IPS-15b (cell line): ENCODE measurements around the gene CTRB1.

Experiments
- H3K27me3 ChIP-seq: one replicate; pipeline ENCODE4 v1.6.1; 2013; ENCODE audit warnings: low read length; ENCODE audit not compliant: control insufficient read depth, insufficient read depth
- H3K36me3 ChIP-seq: one replicate; pipeline ENCODE4 v1.6.1; 2013; ENCODE audit warnings: low read length; ENCODE audit not compliant: control insufficient read depth, insufficient read depth
- H3K4me1 ChIP-seq: one replicate; pipeline ENCODE4 v1.6.1; 2013; ENCODE audit warnings: mild to moderate bottlenecking, low read length; ENCODE audit not compliant: control insufficient read depth, insufficient read depth
- H3K4me3 ChIP-seq: one replicate; pipeline ENCODE4 v1.5.1; 2013; ENCODE audit warnings: low read depth, low read length
- H3K9ac ChIP-seq: one replicate; pipeline ENCODE4 v1.6.1; 2013; ENCODE audit warnings: low read depth, mild to moderate bottlenecking, low read length
- H3K9me3 ChIP-seq: one replicate; pipeline ENCODE4 v1.6.1; 2013; ENCODE audit warnings: mild to moderate bottlenecking, low read length; ENCODE audit not compliant: control insufficient read depth, insufficient read depth

Gene CTRB1

DNA sequence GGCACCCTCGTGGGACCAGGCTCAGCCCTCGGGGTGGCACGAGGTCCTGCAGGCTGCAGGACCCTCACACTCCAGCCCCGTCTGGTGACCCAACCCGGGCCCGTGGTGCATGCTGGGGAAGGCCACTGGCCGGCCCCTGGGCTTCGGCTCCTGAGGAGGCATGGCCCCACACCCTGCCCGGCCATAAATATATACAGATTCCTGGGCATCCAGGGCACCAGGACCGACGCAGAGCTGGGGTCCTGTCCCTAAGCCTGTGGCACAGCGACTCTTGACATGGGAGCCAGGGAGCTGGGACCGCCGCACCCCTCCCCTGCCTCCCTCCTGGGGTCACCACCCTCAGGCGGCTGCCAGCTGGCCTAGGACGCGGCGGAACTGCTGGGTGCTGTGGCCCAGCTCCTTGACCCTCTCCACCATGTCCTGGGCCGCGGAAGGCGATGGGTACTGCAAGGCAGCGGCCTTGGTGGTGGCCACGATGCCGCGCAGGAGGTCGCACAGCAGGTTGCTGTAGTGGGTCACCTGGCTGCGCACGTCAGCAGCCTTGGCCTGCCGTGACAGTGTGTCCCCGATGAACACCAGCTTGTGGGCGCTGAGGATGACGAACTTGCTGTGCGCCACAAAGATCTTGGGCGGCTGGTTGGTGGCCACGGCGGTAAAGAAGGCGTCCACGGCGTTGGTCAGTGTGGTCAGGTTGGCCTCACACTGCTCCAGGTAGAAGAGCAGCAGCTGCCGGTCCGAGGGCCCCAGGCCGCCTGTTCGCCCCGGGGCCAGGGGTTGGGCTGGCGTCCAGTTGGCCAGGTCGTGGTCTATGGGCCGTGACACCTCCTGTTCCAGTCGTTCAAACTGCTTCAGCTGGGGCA lies 10.6 kb downstream of the CTRB1 start:
- no peaks in the 10 kb centered on the region for H3K27me3 ChIP-seq

GRCh38 chr16:75230471-75231110 lies 11.8 kb downstream of the CTRB1 start:
- Histone ChIP-seq H3K9ac (no peak overlapping the region), H3K9me3 (no peaks in the 10 kb centered on the region), H3K36me3 (peaks cover 47% of the 10 kb centered on the region), H3K4me1 (no peaks in the 10 kb centered on the region), H3K27me3 (no peaks in the 10 kb centered on the region), H3K4me3 (no peak overlapping the region)

More for the DNA sequence above, 10.6 kb downstream of the CTRB1 start:
- no peak overlapping the region for H3K4me3 ChIP-seq
- no peak overlapping the region for H3K9ac ChIP-seq
- peaks cover 35% of the 10 kb centered on the region for H3K36me3 ChIP-seq
- H3K4me1 ChIP-seq: no peaks in the 10 kb centered on the region
- H3K9me3 ChIP-seq: no peaks in the 10 kb centered on the region

DNA sequence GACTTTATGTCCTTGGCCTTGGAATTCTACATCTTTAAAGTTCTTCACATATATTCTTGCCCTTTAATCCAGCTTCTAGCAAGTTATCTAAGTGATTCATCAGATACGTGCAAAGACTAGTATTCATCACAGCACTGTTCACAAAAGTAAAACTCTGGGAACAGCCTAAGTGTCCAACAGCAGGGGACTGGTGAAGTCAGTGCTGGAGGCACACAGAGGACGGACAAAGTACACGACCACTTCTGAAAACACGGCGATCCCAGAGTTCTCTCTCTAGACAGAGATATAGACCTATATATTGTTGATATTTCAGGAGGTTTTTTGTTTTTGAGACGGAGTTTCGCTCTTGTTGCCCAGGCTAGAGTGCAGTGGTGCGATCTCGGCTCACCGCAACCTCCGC lies 12.8 kb downstream of the CTRB1 start:
- Histone ChIP-seq H3K9me3 (no peaks in the 10 kb centered on the region), H3K4me3 (no peak overlapping the region), H3K9ac (no peak overlapping the region), H3K36me3 (peaks cover 53% of the 10 kb centered on the region), H3K27me3 (no peaks in the 10 kb centered on the region), H3K4me1 (no peaks in the 10 kb centered on the region)

DNA sequence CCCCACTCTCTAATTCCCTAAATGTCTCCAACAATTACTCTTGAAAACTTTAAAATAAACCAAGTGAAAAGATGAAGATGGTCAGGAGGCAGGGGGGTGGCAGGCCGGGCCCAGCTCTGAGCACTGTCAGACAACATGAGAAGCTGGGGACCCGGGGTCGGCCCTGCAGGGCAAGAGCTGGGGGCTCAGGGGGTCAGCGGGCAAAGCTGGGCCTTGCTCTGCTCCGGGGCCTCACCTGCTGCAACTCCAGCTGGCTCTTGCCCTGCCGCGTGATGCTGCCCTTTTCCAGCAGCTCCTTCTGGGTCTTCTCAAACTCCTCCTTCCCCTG lies 14.8 kb downstream of the CTRB1 start:
- H3K36me3 ChIP-seq: peaks cover 61% of the 10 kb centered on the region
- H3K4me3 ChIP-seq: no peak overlapping the region
- no peaks in the 10 kb centered on the region for H3K9me3 ChIP-seq
- no peaks in the 10 kb centered on the region for H3K27me3 ChIP-seq
- no peak overlapping the region for H3K9ac ChIP-seq
- no peaks in the 10 kb centered on the region for H3K4me1 ChIP-seq

DNA sequence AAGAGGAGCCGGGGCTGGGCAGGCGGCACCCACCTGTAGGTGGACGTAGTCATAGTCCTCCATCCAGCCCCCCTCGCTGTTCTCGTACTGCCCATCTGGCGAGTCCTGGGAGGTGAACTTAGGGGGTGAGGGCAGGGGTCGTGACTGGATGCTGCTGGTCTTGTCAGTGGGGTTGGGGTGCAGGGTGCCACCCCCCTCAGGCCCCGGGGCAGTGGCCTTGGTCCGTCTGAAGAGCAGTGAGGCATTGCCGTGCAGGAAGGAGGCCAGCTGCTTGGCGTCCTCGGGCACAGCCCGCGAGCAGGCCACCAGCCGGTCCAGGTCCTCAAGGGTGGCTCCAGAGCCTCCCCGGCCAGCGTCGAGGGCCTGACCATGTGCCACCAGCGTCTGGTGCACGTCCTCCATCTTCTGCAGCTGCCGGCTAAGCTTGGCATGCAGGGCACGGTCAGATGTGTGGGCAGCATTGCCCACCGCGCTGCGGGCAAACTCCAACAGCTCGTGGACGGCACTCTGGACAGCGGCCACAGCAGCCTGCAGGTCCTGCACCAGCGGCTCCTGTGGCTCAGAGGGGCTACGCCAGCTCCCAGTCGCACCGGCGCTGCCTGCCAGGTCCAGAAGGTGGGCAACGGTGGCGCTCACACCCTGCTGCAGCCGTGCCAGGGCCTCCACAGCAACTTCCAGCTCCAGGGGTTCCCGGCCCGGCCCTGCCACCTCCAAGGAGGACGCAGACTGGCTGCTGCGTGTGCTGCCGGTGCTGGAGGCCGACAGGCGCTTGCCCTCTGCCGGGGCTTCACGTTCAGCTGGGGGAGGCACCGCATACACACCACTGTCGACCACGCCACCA lies 16.3 kb downstream of the CTRB1 start:
- Histone ChIP-seq H3K36me3 (peaks cover 56% of the 10 kb centered on the region), H3K9me3 (no peaks in the 10 kb centered on the region), H3K4me1 (no peaks in the 10 kb centered on the region), H3K4me3 (no peak overlapping the region), H3K27me3 (no peaks in the 10 kb centered on the region), H3K9ac (no peak overlapping the region)

GRCh38 chr16:75235721-75236193 lies 17.0 kb downstream of the CTRB1 start:
- Histone ChIP-seq H3K36me3 (peaks cover 58% of the 10 kb centered on the region), H3K4me3 (no peak overlapping the region), H3K27me3 (no peaks in the 10 kb centered on the region), H3K4me1 (no peaks in the 10 kb centered on the region), H3K9me3 (no peaks in the 10 kb centered on the region), H3K9ac (no peak overlapping the region)

DNA sequence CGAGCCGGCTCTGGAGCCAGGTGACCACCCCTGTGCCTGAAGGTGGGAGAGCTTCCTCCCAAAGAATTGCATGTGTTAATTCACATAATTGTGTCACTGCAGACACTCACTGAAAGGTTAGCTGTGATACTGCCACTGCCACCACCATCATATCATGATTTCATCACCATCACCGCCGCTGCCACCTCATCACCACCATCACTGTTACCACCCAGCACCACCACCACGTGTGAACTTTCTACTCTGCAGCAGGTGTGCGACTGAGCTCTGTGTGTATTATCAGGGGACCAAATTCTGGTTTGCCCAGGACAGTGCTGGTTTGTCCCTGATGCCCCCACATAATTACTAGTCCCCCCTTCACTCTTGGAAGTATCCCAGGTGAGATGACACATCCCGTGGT lies 17.4 kb downstream of the CTRB1 start:
- H3K4me3 ChIP-seq: no peak overlapping the region
- no peaks in the 10 kb centered on the region for H3K27me3 ChIP-seq
- H3K4me1 ChIP-seq: no peaks in the 10 kb centered on the region
- H3K9me3 ChIP-seq: no peaks in the 10 kb centered on the region
- peaks cover 62% of the 10 kb centered on the region for H3K36me3 ChIP-seq
- no peak overlapping the region for H3K9ac ChIP-seq

DNA sequence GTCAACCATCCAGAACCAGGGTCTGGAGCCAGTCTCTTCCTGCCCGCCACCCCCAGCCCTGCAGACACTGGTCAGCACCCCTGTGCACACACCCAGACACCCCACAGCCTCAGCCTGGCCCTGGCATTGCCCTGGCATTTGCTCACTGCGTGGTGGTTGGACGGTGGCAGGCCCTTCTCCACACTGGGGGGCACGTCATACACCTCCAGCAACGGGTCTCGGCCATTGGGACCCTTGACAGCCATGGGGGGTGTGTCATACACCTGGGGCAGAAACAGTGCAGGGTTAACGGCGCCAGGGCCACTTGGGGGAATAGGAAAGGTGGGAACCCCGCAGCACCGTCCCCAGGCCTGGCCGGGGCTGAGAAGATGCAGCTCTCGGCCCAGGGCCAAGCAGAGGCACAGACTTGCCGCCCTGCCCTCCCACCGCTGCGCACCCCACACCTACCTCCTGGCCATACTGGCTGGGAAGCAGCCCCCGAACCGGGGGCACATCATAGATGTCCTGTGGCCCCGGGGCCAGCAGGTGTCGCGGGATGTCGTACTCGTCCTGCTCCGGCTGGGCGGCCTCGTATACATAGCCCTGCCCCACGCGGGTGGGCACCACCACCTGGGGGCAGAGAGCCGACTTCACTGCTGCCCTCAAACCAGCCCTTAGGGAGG lies 18.1 kb downstream of the CTRB1 start:
- no peaks in the 10 kb centered on the region for H3K4me1 ChIP-seq
- no peak overlapping the region for H3K4me3 ChIP-seq
- H3K27me3 ChIP-seq: no peaks in the 10 kb centered on the region
- no peak overlapping the region for H3K9ac ChIP-seq
- peaks cover 66% of the 10 kb centered on the region for H3K36me3 ChIP-seq
- H3K9me3 ChIP-seq: no peaks in the 10 kb centered on the region

- no peaks in the 10 kb centered on the region for H3K9me3 ChIP-seq
- no peak overlapping the region for H3K4me3 ChIP-seq
- no peaks in the 10 kb centered on the region for H3K27me3 ChIP-seq
- H3K4me1 ChIP-seq: no peaks in the 10 kb centered on the region
- H3K9ac ChIP-seq: no peak overlapping the region
- H3K36me3 ChIP-seq: peaks cover 69% of the 10 kb centered on the region
Measured at GRCh38 chr16:75237398-75238131, 18.8 kb downstream of the CTRB1 start.

DNA sequence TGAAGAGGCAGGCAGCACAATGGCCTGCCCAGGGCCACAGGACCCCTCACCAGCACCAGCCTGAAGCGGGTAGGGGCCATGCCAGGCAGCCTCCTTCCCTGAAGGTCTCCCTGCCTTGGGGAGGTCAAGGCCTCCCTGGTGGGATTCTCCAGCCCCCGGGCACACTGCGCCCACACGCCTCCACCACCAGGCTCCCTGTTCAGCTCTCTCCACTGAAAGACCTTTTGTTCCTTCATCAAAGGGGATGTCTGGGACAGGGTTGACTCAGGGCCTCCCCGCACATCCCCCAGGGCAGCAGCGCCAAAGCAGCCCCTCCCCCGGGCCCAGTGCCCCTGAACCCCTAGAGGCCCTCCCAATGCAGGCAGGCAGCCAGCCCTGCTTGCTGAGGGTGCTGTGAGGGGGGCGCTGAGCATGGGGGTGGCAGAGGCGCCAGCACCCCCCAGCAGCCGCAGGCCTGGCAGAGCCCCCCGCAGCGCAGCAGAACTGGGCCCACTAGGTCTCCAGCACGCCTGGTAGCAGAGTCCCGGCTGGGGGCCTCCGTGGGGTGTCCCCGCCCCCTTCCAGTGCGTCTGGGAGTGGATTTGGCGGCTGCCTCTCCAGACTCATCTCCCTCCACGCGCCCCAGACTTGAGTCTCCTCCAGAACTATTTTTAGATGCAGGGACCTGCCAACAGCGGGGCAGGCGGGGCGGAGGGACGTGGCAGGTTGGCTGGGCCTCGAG lies 19.5 kb downstream of the CTRB1 start:
- peaks cover 68% of the 10 kb centered on the region for H3K36me3 ChIP-seq
- H3K4me1 ChIP-seq: no peaks in the 10 kb centered on the region
- H3K9ac ChIP-seq: peak overlapping the region; percentile 47
- H3K9me3 ChIP-seq: no peaks in the 10 kb centered on the region
- no peaks in the 10 kb centered on the region for H3K27me3 ChIP-seq
- no peak overlapping the region for H3K4me3 ChIP-seq
